ENCODE measurements around the gene BICD2.
A peak's percentile ranks its signal among the peaks of the same experiment; 100 is the strongest.

Gene BICD2

GRCh38 chr9:92717201-92718085 lies 47.2 kb downstream of the BICD2 start:
- TF ChIP-seq RAD21 (IDR thresholded peaks at IDR 0.05; ENCODE audit: low read depth), result no peak
- no peak for TF ChIP-seq REST (IDR thresholded peaks at IDR 0.05; ENCODE audit: low read depth)
- TF ChIP-seq ZBTB7A (IDR thresholded peaks at IDR 0.05; ENCODE audit: low read depth), result no peak
- TF ChIP-seq TAF1 (IDR thresholded peaks at IDR 0.05; ENCODE audit: low read depth), result no peak
- TF ChIP-seq NFIC (IDR thresholded peaks at IDR 0.05), result no peak
- TF ChIP-seq TEAD4 (IDR thresholded peaks at IDR 0.05), result no peak
- no peak for TF ChIP-seq MAX (IDR thresholded peaks at IDR 0.05)
- TF ChIP-seq YY1 (IDR thresholded peaks at IDR 0.05; ENCODE audit: low read depth), result no peak
- no peak for TF ChIP-seq EGR1 (IDR thresholded peaks at IDR 0.05)
- TF ChIP-seq USF1 (IDR thresholded peaks at IDR 0.05), result no peak
- no peak for TF ChIP-seq FOXM1 (IDR thresholded peaks at IDR 0.05; ENCODE audit: borderline replicate concordance, low read depth)
- TF ChIP-seq CREB1 (IDR thresholded peaks at IDR 0.05; ENCODE audit: low read depth), result no peak
- no peak for TF ChIP-seq EP300 (IDR thresholded peaks at IDR 0.05; ENCODE audit: borderline replicate concordance)
- no peak for TF ChIP-seq TCF12 (IDR thresholded peaks at IDR 0.05; ENCODE audit: low read depth)
- TF ChIP-seq CEBPB (IDR thresholded peaks at IDR 0.05), result no peak

- TF ChIP-seq CREB1 (IDR thresholded peaks at IDR 0.05; ENCODE audit: low read depth), result no peak
- peak; percentile 69; the same call in 1 of the 2 replicates for TF ChIP-seq ZBTB7A (IDR thresholded peaks at IDR 0.05; ENCODE audit: low read depth)
- no peak for TF ChIP-seq TCF12 (IDR thresholded peaks at IDR 0.05; ENCODE audit: low read depth)
- no peak for TF ChIP-seq TEAD4 (IDR thresholded peaks at IDR 0.05)
- peak; percentile 85 for TF ChIP-seq RAD21 (IDR thresholded peaks at IDR 0.05; ENCODE audit: low read depth)
Measured at GRCh38 chr9:92716557-92716956, 48.1 kb downstream of the BICD2 start.

GRCh38 chr9:92715488-92716231 lies 49.0 kb downstream of the BICD2 start:
- no peak for TF ChIP-seq USF1 (IDR thresholded peaks at IDR 0.05)
- no peak for TF ChIP-seq EP300 (IDR thresholded peaks at IDR 0.05; ENCODE audit: borderline replicate concordance)
- TF ChIP-seq EGR1 (IDR thresholded peaks at IDR 0.05), result no peak
- no peak for TF ChIP-seq NFIC (IDR thresholded peaks at IDR 0.05)
- no peak for TF ChIP-seq RAD21 (IDR thresholded peaks at IDR 0.05; ENCODE audit: low read depth)
- no peak for TF ChIP-seq ZBTB7A (IDR thresholded peaks at IDR 0.05; ENCODE audit: low read depth)
- no peak for TF ChIP-seq REST (IDR thresholded peaks at IDR 0.05; ENCODE audit: low read depth)
- no peak for TF ChIP-seq TAF1 (IDR thresholded peaks at IDR 0.05; ENCODE audit: low read depth)
- no peak for TF ChIP-seq TEAD4 (IDR thresholded peaks at IDR 0.05)
- no peak for TF ChIP-seq CEBPB (IDR thresholded peaks at IDR 0.05)
- no peak for TF ChIP-seq YY1 (IDR thresholded peaks at IDR 0.05; ENCODE audit: low read depth)

- TF ChIP-seq EGR1 (IDR thresholded peaks at IDR 0.05) (no peak), FOXM1 (IDR thresholded peaks at IDR 0.05; ENCODE audit: borderline replicate concordance, low read depth) (no peak), USF1 (IDR thresholded peaks at IDR 0.05) (no peak), CREB1 (IDR thresholded peaks at IDR 0.05; ENCODE audit: low read depth) (no peak), EP300 (IDR thresholded peaks at IDR 0.05; ENCODE audit: borderline replicate concordance) (no peak), TEAD4 (IDR thresholded peaks at IDR 0.05) (no peak), REST (IDR thresholded peaks at IDR 0.05; ENCODE audit: low read depth) (no peak), NFIC (IDR thresholded peaks at IDR 0.05) (no peak), MAX (IDR thresholded peaks at IDR 0.05) (no peak), YY1 (IDR thresholded peaks at IDR 0.05; ENCODE audit: low read depth) (no peak), TCF12 (IDR thresholded peaks at IDR 0.05; ENCODE audit: low read depth) (no peak), CEBPB (IDR thresholded peaks at IDR 0.05) (no peak)
Measured at GRCh38 chr9:92714787-92715487, 49.7 kb downstream of the BICD2 start.
